Activated CD8-positive, alpha-beta memory T cell treated with anti-CD3 and anti-CD28 coated beads for 24 hours (primary cell): ENCODE measurements around the gene MFAP4.

ENCODE experiments used
- DNase-seq: peaks from one replicate; pipeline ENCODE4 v3.0.0-alpha.2; 2020

MFAP4 gene

GRCh38 chr17:19386974-19387920, at the start of gene MFAP4:
Gene MFAP4, minus strand, starts transcription at chr17:19387190. Its CDS starts 35 bp downstream, at chr17:19387155.
- DNase-seq = no peak

- DNase-seq = no peak
Measured at GRCh38 chr17:19433727-19434340, 46.8 kb upstream of the MFAP4 start.

- DNase-seq = no peak
Measured at GRCh38 chr17:19433255-19433654, 46.3 kb upstream of the MFAP4 start.

GRCh38 chr17:19431691-19432090, 44.7 kb upstream of the MFAP4 start:
- no peak for DNase-seq

- no peak for DNase-seq
Measured at GRCh38 chr17:19426631-19427030, 39.6 kb upstream of the MFAP4 start.

GRCh38 chr17:19424934-19425868, 38.2 kb upstream of the MFAP4 start:
- DNase-seq = no peak

- no peak for DNase-seq
Measured at GRCh38 chr17:19421926-19422325, 34.9 kb upstream of the MFAP4 start.

GRCh38 chr17:19421219-19421618, 34.2 kb upstream of the MFAP4 start:
- no peak for DNase-seq

- no peak for DNase-seq
Measured at GRCh38 chr17:19418251-19418992, 31.4 kb upstream of the MFAP4 start.

GRCh38 chr17:19417611-19418010, 30.6 kb upstream of the MFAP4 start:
- DNase-seq = no peak

- DNase-seq = no peak
Measured at GRCh38 chr17:19415806-19416775, 29.1 kb upstream of the MFAP4 start.

- no peak for DNase-seq
Measured at GRCh38 chr17:19415311-19415710, 28.3 kb upstream of the MFAP4 start.

GRCh38 chr17:19414396-19415280, 27.6 kb upstream of the MFAP4 start:
- DNase-seq = no peak

GRCh38 chr17:19413761-19414160, 26.8 kb upstream of the MFAP4 start:
- no peak for DNase-seq

- no peak for DNase-seq
Measured at GRCh38 chr17:19412984-19413383, 26.0 kb upstream of the MFAP4 start.

GRCh38 chr17:19412510-19412909, 25.5 kb upstream of the MFAP4 start:
- DNase-seq = no peak

- DNase-seq = no peak
Measured at GRCh38 chr17:19411631-19412030, 24.6 kb upstream of the MFAP4 start.

GRCh38 chr17:19410875-19411620, 24.1 kb upstream of the MFAP4 start, which contains the start of gene RNF112:
Gene RNF112, plus strand, starts transcription at chr17:19411232. Its CDS starts 177 bp downstream, at chr17:19411409.
- no peak for DNase-seq

- DNase-seq = no peak
Measured at GRCh38 chr17:19410091-19410490, 23.1 kb upstream of the MFAP4 start.
